Epidermal melanocyte (primary cell): ENCODE data around the gene KLK6.

Experiments used
- DNase-seq: peaks from one replicate; pipeline ENCODE4 v3.0.0; 2011; ENCODE audit warnings: low spot score; ENCODE audit not compliant: insufficient read length

The KLK6 gene

DNA sequence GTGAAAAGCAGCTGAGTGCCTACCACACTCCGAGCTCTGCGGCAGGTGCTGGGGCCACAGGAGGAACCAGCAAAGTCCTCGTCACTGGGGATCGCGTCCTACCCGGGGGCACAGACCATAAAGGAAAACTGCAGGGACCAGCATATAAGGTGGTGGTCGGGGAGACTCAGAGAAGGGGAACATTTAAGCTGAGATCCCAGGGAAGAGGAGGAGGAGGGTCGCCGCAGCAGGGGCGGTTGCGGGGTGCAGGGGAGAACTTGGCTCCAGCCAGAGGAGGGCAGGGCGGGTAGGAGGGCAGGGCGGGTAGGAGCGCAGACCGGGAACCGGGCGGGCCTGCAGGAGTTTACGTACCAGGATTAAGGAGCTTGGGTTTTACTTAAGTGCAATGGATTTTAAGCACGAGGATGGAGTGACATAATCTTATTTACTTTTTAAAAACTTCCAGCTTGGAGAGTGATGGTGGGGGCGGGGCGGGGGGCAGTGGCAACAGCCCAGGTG, 57.2 kb downstream of the KLK6 start:
- DNase-seq = no peak

DNA sequence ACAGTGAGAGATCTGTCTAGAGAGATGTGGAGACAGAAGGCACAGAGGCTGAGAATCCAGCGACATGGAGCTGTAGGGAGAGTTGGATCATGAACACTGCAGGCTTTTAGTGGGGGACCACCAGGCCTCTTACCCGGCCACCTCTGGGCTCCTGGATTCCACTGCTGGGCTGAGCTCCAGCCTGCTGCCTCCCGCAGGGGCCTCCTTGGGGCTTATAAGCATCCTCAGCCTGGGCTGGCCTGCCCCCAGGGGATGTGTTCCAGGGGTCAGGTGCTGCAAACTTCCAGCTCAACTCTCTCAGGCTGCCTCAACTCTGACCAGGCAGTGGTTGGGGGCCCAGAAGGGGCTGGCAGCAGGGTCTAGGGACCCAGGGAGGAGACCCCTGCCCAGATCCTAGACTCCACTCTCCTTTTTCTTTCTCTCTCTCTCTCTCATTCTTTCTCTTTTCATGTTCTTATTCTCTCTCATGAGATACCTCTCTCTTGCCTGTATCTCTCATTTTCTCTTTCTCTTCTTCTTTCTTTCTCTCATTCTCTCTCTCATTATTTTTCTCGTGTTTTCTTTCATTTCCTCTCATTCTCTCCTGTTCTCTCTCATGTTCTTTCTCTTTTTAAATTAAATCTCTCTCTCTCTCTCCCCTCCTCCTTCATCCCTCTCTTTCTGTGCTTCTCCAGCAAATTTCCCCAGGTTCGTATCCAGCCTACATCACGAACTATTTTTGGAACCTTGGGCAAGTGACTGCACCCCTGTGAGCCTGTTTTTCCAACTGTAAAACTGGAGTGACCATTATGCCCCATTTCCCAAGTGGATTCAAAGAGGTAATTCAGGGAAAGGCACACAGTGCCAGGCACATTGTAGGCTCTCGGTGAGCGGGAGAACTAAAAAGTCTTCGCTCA, 57.9 kb downstream of the KLK6 start, which contains the start of gene KLK4:
Gene KLK4 (minus strand): TSS at position 190 of the 896 bp plus-strand sequence. CDS start 657 bp downstream, outside the sequence.
- DNase-seq = no peak

DNA sequence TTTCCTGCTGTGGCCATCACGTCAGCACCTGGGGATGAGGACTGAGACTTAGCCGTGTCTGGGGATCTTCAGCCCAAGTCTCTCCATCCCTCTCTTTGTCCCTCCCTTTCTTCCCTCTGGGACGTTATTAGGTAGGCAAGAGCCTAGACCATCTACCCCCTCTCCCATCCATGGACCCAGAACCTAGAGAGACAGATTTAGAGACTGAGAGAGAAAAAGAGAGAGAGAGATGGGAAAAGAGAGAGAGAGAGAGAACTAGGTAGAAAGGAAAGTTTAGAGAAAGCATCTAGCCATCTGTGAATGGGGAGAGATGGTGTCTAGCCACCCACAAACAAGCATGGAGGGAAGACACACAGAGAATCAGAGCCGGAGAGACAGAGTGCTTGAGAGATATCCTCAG, 58.7 kb downstream of the KLK6 start:
- DNase-seq = no peak

DNA sequence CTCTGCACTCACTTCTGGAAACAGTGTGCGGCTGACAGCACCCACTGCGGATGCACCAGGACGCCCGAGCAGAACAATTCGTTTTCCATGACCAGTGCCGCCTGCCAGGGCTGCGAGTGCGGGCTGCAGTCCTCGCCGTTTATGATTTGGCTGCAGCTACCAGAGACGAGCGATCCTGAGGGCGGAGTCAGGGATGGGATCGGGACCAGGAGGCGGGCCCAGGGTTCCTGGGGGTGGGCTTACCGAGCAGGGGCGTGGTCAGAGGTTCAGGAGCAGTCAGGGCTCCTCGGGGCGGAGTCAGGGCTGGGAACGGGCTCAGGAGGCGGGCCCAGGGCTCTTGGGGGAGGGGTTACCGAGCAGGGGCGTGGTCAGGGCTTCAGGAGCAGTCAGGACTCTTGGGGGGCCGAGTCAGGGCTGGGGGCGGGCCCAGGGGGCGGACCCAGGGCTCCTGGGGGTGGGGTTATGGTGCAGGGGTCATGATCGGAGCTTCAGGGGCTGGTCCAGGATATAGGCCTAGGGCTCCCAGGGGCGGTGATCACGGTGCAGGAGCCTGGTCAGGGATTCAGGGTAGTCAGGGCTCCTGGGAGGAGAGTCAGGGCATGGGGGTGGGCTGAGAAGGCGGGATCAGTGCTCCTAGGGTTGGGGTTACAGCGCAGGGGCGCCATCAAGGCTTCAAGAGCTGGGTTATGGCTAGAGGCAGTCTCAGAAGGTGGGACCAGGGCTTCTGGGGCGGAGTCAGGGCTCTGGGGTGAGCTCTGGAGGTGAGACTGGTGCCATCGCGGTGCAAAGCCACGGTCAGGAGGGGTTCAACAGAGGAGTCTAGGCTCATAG, 59.9 kb downstream of the KLK6 start:
- no peak for DNase-seq
